Stimulated activated CD4-positive, alpha-beta T cell treated with anti-CD3 and anti-CD28 coated beads, Interleukin-12 subunit alpha, Interleukin-12 subunit beta, amount 100 ng/mL, for 48 hours (primary cell): ENCODE results near the gene SRD5A1.
"Not testable (repeated sequence)": the region's sequence is repeated elsewhere in the genome, so short reads cannot be mapped to it uniquely, and the experiment has no call there.

ENCODE experiments used
- DNase-seq, 3 donors: peaks; one replicate each; pipeline ENCODE4 v3.0.0-alpha.2; 2020; ENCODE audit warnings: low read depth in 2 of 3, low spot score in 1 of 3

SRD5A1 gene

GRCh38 chr5:6642655-6643054, 9.4 kb downstream of the SRD5A1 start:
- no peak for DNase-seq

GRCh38 chr5:6644794-6645241, 11.6 kb downstream of the SRD5A1 start:
- DNase-seq, result no peak

DNA sequence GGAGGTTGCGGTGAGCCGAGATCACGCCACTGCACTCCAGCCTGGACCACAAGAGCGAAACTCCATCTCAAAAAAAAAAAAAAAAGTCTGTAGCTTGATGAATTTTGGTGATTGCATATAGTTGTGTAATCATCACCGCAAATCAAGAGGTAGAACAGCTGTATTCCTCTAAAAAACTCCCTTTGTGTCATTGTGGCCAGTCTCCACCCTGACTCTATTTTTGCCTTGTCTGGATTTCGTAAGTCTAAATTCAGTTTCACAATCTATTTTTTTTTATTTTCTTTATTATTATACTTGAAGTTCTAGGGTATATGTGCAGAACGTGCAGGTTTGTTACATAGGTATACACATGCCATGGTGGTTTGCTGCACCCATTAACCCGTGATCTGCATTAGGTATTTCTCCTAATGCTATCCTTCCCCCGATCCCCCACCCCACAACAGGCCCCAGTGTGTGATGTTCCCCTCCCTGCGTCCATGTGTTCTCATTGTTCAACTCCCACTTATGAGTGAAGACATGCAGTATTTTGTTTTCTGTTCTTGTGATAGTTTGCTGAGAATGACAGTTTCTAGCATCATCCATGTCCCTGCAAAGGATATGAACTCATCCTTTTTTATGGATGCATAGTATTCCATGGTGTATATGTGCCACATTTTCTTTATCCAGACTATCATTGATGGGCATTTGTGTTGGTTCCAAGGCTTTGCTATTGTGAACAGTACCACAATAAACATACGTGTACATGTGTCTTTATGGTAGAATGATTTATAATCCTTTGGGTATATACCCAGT, 12.5 kb downstream of the SRD5A1 start:
- DNase-seq, result not testable (repeated sequence)

DNA sequence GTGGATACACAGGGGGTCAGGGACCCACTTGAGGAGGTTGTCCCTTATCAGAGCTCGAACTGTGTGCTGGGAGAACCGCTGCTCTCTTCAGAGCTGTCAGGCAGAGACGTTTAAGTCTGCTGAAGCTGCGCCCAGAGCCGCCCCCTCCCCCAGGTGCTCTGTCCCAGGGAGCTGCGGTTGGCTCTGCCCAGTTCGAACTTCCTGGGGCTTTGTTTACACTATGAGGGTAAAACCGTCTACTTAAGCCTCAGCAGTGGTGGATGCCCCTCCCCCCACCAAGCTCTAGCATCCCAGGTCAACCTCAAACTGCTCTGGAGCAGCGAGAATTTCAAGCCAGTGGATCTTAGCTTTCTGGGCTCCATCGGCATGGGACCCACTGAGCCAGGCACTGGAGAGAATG, 15.9 kb downstream of the SRD5A1 start:
- DNase-seq, result no peak

- DNase-seq, result no peak
Measured at GRCh38 chr5:6649681-6650080, 16.4 kb downstream of the SRD5A1 start.

GRCh38 chr5:6652025-6652424, 18.8 kb downstream of the SRD5A1 start:
- DNase-seq, result no peak

GRCh38 chr5:6655432-6655831, 22.2 kb downstream of the SRD5A1 start:
- no peak for DNase-seq

DNA sequence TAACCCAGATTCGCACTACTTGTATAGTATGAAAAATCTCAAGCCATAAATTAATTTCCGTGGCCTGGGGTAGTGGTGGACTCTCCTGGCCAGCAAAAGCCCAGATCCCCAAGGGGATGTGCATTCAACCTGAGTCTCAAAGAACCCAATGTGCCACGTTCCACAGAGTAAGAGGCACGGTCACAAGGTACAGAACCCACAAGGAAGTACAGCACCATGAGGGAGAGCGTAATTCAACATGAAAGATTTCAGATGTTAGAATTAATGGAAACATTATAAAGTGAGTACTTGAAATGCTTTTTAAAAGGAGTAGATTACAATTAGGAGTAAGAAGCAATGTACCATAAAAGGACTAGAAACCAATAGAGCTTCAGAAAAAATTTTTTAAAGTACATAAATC, 23.4 kb downstream of the SRD5A1 start:
- no peak for DNase-seq

DNA sequence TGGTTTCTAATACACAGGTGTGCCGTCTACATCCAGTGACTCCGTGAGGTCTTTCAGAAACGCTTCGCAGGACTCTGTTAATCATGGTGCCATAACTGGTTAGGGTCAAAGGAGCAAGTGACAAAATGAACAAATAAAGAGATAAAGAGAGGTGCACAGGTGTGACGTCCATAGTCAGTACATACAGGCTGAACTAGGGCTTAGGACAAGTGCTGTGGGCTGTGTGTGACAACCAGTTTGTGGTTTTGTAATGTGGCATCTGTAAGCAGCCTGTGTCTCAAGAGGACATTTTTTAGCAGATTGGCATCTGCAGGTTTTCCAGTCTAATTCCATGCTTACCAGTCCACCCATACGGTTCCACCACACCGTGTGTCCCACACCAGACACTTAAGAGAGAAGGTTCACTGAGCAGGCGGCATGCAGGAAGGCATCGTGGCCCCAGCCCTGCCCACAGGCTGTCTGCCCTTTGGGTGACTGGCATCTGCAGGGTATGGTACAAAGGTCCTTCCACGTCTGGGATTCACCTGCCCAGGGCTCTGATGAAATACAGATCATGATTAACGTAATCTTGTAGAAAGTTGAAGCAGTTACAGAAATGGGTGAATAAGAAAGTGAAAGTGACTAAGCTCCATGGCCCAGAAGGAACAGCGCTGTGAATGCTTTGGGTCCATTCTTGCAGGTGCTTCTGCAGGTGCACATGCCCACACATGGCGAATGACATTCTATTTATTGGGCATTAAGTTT, 26.9 kb downstream of the SRD5A1 start:
- no peak for DNase-seq

GRCh38 chr5:6660688-6661087, 27.4 kb downstream of the SRD5A1 start:
- DNase-seq, result no peak

DNA sequence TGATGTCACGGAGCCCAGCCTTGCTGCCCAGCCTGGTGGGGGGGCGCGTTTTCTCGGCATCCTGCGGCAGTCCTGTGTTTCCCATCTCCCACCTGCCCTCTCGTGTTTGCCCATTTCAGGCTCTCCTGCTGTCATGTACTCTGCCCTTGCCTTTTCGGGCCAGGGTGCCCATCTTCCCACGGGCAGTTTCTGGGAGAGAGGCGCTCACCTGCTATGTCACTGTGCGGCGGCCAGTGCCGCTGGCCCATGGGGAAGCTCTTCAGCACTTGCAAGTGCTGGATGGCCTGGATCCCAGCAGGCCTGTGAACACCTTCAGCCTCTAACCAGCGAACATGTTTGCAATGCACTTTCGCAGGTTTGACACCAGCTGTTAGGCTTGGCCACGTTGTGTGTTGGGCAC, 33.5 kb downstream of the SRD5A1 start:
- DNase-seq, result no peak

DNA sequence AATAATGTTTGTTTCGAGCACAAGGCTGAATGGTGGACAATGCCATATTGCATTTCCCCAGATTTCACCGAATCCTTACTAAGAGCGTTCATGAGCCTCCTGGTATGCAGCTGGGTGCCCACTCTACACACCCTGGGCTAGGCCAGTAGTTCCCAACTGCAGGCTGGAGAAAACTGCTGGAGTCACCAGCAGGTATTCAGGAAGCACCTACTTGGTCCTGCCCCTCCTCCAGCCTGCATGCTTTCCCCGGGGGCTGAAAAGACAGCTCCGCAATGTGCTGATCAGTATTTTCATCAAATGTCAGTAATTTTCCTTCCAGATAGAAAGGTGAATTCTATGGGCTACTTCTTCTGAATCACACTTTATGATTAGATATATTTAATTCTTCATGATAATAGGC, 34.4 kb downstream of the SRD5A1 start:
- no peak for DNase-seq

DNA sequence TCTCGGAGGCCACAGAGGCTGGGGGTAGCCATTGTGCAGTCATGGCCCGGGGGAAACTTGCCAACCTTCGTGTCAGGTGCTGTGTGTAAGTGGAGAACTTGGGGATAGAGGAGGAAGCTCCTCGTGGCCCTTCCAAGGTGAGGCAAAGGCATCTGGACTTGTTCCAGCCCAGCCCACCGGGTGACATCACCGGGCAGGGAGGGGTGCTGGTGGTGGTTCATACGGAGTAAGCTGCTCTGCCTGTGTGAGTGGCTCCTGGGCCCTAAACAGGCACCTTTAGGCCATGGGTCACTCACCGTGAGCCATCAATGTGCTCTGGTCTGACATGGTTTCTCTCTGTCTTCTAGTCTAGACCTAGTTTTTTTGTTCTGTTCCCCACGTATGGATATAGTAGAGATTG, 35.5 kb downstream of the SRD5A1 start:
- not testable (repeated sequence) for DNase-seq

DNA sequence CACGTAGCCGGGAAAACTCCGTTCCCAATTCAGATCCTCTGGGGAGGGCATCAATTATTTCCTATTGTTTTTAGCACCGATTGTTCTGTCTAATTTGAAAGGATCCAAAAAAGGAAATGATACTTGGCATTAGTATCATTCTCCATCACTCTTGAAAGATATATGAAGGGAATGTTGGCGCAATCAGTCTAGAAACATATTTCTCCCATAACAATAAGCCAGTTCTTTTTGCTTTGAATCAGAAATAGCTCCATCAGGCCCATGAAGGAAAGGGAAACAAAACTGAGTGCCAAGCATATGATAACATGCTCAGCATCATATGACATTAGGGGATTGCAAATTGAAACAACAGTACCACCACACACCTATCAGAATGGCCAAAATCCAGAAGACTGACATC, 39.8 kb downstream of the SRD5A1 start:
- no peak for DNase-seq

- DNase-seq, result no peak
Measured at GRCh38 chr5:6673963-6674362, 40.7 kb downstream of the SRD5A1 start.

GRCh38 chr5:6674421-6674820, 41.2 kb downstream of the SRD5A1 start:
- DNase-seq, result no peak

- DNase-seq, result no peak
Measured at GRCh38 chr5:6674886-6675285, 41.6 kb downstream of the SRD5A1 start.

GRCh38 chr5:6675784-6676491, 42.7 kb downstream of the SRD5A1 start:
- DNase-seq, result no peak

DNA sequence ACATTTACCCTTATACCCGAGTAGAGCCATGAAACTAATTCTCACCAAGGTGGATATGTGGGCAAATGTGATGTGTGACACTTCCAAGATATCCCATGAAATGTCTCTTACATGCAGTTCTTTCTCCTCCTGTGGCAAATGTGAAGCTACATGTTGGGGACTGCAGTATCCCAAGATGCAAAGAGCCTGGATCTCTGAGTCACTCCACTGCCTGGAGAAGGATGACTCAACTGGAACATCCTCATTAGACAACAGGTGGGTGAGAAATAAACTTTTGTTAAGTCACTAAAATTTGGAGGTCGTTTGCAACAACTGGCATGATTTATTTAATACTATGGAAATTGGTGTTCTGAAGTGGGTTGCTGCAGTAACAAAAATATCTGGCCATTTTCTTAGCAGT, 43.5 kb downstream of the SRD5A1 start:
- DNase-seq, result no peak

DNA sequence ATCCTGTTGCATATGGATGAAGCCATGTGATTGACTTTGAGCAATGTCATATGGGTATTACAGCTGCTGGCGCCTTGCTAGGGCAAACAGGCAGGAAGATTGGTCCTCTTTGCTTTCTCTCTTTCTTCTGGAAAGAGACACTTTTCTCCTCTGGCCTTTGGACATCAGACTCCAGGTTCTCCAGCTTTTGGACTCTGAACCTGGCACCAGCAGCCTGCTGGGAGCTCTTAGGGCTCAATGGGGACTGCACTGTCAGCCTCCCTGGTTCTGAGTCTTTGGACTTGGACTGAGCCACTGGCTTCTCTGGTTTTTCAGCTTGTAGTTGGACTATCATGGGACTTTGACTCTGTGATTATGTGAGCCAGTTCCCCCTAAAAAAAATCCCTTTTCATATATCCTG, 45.1 kb downstream of the SRD5A1 start:
- DNase-seq, result no peak

- no peak for DNase-seq
Measured at GRCh38 chr5:6680922-6681321, 47.7 kb downstream of the SRD5A1 start.

DNA sequence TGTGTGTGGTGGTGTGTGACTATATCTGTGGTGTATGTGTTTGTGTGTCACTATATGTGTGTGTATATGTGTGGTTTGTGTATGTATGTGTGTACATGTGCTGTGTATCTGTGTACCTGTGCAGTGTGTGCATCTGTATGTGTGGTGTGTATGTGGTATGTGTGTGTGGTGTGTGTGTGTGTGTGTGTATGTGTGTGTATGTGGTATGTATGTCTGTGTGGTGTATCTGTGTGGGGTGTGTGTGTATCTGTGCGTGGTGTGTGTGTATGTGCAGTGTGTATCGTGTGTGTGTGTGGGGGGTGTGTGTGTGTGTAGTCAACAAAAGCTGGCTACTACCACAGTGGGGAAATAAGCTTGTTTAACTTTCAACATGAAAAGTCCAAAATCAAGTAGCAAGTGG, 48.4 kb downstream of the SRD5A1 start:
- no peak for DNase-seq
